Esophagus squamous epithelium (tissue), 5 donors: ENCODE measurements around the gene VASH1. TPM values are rescaled to one million over a fixed set of nuclear protein-coding genes. Genes with fewer than 3 reads are reported as not detected.

Experiments
- DNase-seq: peaks from one replicate; lab custom pipeline; 2025; lab: John Stamatoyannopoulos, UW
- H3K27ac ChIP-seq, 4 donors: fragments of 200-600 bp; sonication (generic); one replicate each; pipeline ENCODE4 v1.5.1; 2016 to 2019; ENCODE audit warnings: mild to moderate bottlenecking in 1 of 4
- H3K27me3 ChIP-seq, 4 donors: fragments of 200-600 bp; sonication (generic); 1 replicate in 3 of 4; 2 replicates in 1 of 4; pipeline versions ENCODE4 v1.5.1 to v1.6.0; 2017 to 2021; ENCODE audit warnings: antibody characterized with exemption in 1 of 4
- H3K36me3 ChIP-seq, 3 donors: fragments of 200-600 bp; sonication (generic); one replicate each; pipeline ENCODE4 v1.5.1; 2016 to 2019
- H3K4me1 ChIP-seq, 3 donors: fragments of 200-600 bp; sonication (generic); one replicate each; pipeline ENCODE4 v1.5.1; 2017 to 2019
- H3K4me3 ChIP-seq, 4 donors: fragments of 200-600 bp; sonication (generic); 1 replicate in 3 of 4; 2 replicates in 1 of 4; pipeline ENCODE4 v1.5.1; 2016 to 2019; ENCODE audit warnings: mild to moderate bottlenecking in 2 of 4, moderate library complexity in 1 of 4
- H3K9me3 ChIP-seq, 3 donors: fragments of 200-600 bp; sonication (generic); one replicate each; pipeline ENCODE4 v1.5.1; 2016 to 2019
- POLR2A ChIP-seq, 4 donors: fragments of 450-650 bp; IDR thresholded peaks; one replicate each; pipeline ENCODE4 v1.6.1; 2017; ENCODE audit warnings: antibody characterized with exemption in 4 of 4, mild to moderate bottlenecking in 4 of 4, moderate library complexity in 3 of 4
- WGBS, 2 donors: methylation state at CpG; one replicate each; pipeline ENCODE4 v1.1.5; 2018; 5-methylcytosine and 5-hydroxymethylcytosine counted together
- intact Hi-C: fragments of 100-400 bp; cut with DNase I; formaldehyde crosslinking; loops from one replicate; pipeline ENCODE4 v1.15.0; 2022
- total RNA-seq, 4 donors: library from RNA; depleted of rRNA; stranded (reverse); fragments of >200 nt; gene quantifications; one replicate each; pipeline ENCODE4 v1.1.0, GENCODE V29; 2016
- TF ChIP-seq, protein P1 (sequence below), 6 experiments: fragments of 450-650 bp in 4 of 6; fragments of 200-600 bp in 2 of 6; sonication (generic) in 2 of 6; IDR thresholded peaks; one replicate each; pipeline ENCODE4 v1.5.1; 2016 to 2019; ENCODE audit warnings: antibody characterized with exemption in 6 of 6, mild to moderate bottlenecking in 4 of 6, moderate library complexity in 4 of 6
- donor health status: DM: yes; HTN: yes; CAD: no.

Gene VASH1
- total RNA-seq, 4 donors from 2014 or later: 1.3 to 5.7 (median 3.0) TPM

DNA sequence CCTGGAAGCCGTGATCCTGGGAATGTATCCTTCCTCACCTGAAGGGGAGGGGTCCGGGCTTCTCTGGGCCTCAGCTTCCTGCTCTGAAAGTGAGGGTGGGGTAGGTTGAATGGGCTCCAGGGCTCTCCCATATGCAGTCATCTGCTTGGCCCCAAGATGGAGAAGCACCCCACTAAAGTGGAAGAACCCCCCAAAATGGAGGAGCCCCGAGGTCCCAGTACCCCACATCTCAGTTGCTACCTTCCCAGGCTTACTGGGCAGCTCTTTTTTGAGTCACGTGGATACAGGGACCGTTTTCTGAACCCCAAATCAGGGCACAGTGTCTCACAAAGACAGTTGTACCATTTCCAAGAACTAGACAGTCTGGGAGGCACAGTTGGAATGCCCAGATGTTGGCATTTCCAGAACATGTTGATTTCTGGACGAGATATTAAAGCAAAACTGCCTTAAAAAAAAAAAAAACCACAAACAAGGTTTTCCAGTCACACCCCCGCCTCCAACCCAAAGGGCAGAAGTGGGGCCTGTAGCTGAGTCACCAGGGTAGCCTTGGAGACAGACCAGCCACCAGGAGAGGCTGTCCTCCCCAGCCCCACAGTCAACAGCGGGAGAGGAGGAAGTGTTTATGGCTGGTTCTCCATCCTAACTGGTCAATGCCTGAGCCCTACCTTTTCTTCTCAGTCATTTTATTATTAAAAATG is 12.1 kb downstream of the VASH1 start:
- intact Hi-C loops: no loop called here
- no peaks in the 10 kb centered on the region for H3K27me3 ChIP-seq
- peak overlapping the region; percentile 32 to 90 (median 74) for H3K27ac ChIP-seq
- DNase-seq: no peak
- H3K4me3 ChIP-seq: peak overlapping the region in 1 of 4 donors; percentile 3
- no peaks in the 10 kb centered on the region for H3K9me3 ChIP-seq
- H3K4me1 ChIP-seq: peaks cover 17 to 40% (median 26%) of the 10 kb centered on the region in 3 donors
- H3K36me3 ChIP-seq: no peaks in the 10 kb centered on the region
- 11 to 18% methylated on average over 3 to 6 of the region's 8 CpGs for WGBS, 2 donors
- no peak for TF ChIP-seq POLR2A (IDR thresholded peaks at IDR 0.05)
- TF ChIP-seq, protein P1, sequence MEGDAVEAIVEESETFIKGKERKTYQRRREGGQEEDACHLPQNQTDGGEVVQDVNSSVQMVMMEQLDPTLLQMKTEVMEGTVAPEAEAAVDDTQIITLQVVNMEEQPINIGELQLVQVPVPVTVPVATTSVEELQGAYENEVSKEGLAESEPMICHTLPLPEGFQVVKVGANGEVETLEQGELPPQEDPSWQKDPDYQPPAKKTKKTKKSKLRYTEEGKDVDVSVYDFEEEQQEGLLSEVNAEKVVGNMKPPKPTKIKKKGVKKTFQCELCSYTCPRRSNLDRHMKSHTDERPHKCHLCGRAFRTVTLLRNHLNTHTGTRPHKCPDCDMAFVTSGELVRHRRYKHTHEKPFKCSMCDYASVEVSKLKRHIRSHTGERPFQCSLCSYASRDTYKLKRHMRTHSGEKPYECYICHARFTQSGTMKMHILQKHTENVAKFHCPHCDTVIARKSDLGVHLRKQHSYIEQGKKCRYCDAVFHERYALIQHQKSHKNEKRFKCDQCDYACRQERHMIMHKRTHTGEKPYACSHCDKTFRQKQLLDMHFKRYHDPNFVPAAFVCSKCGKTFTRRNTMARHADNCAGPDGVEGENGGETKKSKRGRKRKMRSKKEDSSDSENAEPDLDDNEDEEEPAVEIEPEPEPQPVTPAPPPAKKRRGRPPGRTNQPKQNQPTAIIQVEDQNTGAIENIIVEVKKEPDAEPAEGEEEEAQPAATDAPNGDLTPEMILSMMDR (IDR thresholded peaks at IDR 0.05): no peak

GRCh38 chr14:76773956-76774820 is 12.9 kb downstream of the VASH1 start:
- intact Hi-C loops: no loop called here
- Histone ChIP-seq H3K27ac (peak overlapping the region in 2 of 4 donors; percentile 86 to 90), H3K4me1 (peaks cover 14 to 31% (median 20%) of the 10 kb centered on the region in 3 donors), H3K27me3 (no peaks in the 10 kb centered on the region), H3K9me3 (no peaks in the 10 kb centered on the region), H3K4me3 (no peak overlapping the region), H3K36me3 (no peaks in the 10 kb centered on the region)
- 58 to 79% methylated on average over 5 to 14 of the region's 18 CpGs for WGBS, 2 donors
- no peak for DNase-seq
- TF ChIP-seq, protein P1 (IDR thresholded peaks at IDR 0.05): no peak
- no peak for TF ChIP-seq POLR2A (IDR thresholded peaks at IDR 0.05)

DNA sequence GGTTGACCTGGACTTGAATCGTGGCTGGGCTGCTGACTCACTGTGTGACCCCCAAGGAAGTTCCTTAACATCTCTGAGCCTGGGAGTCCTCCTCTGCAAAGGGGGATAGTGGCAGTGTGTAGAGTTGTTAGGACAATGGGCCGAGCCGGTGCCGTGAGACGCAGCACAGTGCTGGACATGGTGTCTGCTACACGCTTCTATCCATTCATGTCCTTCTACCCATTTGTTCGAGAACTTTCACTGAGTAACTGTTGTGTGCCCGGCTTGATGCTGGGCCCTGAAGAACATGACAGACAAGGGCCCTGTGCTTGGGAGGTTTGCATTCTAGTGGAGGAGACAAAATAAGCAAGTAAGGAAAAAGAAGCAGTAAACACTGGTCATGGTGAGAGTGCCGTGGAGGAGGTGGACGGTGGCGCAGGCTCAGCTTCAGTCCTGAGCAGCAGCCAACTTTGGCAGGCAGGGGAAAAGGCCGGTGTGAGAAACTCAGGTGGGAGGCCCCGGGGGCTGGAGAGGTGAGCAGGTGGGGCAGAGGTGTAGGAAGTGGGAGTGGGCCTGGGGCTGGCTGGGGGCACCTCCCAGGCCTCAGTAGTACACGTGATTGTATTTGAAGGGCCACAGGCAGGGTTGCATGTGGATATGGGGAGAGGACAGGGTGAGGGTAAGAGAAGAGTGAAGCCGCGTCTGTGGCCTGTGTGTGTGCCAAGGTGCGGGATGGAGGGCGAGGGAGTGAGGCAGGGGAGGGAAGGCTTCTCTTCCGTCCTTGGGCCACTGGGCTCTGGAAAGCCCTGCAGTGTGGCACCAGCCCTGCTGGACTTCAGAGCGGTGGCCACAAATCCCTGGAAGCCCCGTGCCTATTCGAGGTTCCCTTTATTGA is 13.8 kb downstream of the VASH1 start:
- H3K36me3 ChIP-seq: no peaks in the 10 kb centered on the region
- no peak for DNase-seq
- intact Hi-C loops: no loop called here
- H3K9me3 ChIP-seq: no peaks in the 10 kb centered on the region
- no peaks in the 10 kb centered on the region for H3K27me3 ChIP-seq
- 82 to 83% methylated on average over 16 to 19 of the region's 22 CpGs for WGBS, 2 donors
- TF ChIP-seq, protein P1 (IDR thresholded peaks at IDR 0.05): no peak
- no peak for TF ChIP-seq POLR2A (IDR thresholded peaks at IDR 0.05)
- no peak overlapping the region for H3K27ac ChIP-seq
- H3K4me1 ChIP-seq: peaks cover 14 to 25% (median 20%) of the 10 kb centered on the region in 3 donors
- no peak overlapping the region for H3K4me3 ChIP-seq

DNA sequence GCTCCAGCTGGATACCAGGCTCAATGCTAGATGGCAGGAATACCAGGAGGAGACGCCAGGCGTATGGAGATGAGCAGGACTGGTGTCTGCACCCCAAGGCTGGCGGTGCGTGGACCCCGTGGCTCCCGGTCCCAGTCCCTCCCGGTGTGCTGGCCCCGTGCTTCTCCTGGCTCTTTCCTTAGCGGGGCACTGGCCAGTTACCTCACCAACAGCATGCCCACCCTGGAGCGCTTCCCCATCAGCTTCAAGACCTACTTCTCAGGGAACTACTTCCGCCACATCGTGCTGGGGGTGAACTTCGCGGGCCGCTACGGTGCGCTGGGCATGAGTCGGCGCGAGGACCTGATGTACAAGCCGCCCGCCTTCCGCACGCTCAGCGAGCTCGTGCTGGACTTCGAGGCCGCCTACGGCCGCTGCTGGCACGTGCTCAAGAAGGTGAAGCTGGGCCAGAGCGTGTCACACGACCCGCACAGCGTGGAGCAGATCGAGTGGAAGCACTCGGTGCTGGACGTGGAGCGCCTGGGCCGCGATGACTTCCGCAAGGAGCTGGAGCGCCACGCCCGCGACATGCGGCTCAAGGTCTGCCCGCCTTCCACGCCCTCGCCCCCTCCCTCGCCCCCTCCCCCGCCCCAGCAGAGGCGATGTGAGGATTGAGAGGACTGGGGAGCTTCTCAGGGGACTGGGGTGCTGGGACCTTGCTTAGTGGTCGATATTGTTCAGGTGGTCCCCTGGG is 14.6 kb downstream of the VASH1 start:
- H3K9me3 ChIP-seq: no peaks in the 10 kb centered on the region
- intact Hi-C loops: no loop called here
- H3K27me3 ChIP-seq: no peaks in the 10 kb centered on the region
- no peak for TF ChIP-seq POLR2A (IDR thresholded peaks at IDR 0.05)
- TF ChIP-seq, protein P1 (IDR thresholded peaks at IDR 0.05): no peak
- no peak for DNase-seq
- 93 to 96% methylated on average over 18 to 42 of the region's 54 CpGs for WGBS, 2 donors
- peaks cover 14 to 30% (median 20%) of the 10 kb centered on the region in 3 donors for H3K4me1 ChIP-seq
- H3K4me3 ChIP-seq: no peak overlapping the region
- H3K27ac ChIP-seq: peak overlapping the region in 1 of 4 donors; percentile 22
- H3K36me3 ChIP-seq: peaks cover 0 to 4% (median 0%) of the 10 kb centered on the region in 3 donors
